Measurements from ENCODE around the gene ZNF384. TPM values are rescaled to one million over a fixed set of nuclear protein-coding genes. Genes with fewer than 3 reads are reported as not detected.

ZNF384 gene
- total RNA-seq, 2 experiments from 2014 or later, result 48.6 to 95.5 TPM

DNA sequence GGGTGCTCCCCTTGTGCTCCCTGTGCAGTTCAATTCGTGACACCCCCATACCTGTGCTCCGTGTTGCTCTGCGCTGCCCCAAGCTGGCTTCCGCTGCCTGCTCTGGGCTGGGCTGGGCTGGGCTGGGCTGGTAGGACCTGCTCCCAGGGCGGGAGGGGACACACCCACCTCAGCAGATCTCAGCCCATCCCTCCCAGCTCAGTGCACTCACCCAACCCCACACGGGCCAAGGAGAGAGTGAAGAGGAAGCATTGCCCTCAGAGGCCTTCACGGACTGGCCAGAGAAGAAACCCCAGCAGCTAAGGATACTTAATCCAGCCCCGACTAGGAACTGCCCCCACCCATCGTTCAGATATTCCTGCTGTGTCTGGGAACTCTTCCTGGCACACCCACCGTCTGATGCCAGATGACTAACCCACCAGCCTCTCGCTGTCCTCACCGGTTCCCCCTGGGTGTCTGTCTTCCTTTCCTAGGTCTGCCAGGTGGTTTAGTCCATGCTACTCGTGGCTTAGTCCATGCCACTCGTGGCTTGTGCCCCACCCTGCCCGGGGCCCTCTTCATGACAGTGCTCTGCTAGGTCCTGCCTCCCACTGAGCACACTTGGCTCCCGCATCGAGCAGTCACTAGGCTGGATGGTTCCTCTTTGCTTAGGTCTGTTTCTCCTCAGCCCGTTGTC, 53.2 kb downstream of the ZNF384 start, which contains the start of gene LPAR5:
LPAR5 (minus strand) TSS at position 104 of the 676 bp plus-strand sequence. CDS start 14,711 bp downstream, outside the sequence.
- Histone ChIP-seq H3K9me2 (ENCODE audit: insufficient read depth, low read length) (no peaks in the 10 kb centered on the region), H3K4me2 (ENCODE audit: low read length) (peak within 1 kb of the TSS; percentile 94), H3K36me3 (ENCODE audit: insufficient read depth, low read length) (no peaks in the 10 kb centered on the region), H4K20me1 (ENCODE audit: insufficient read depth, low read length) (no peaks in the 10 kb centered on the region), H3K27ac (ENCODE audit: low read depth, low read length, poor library complexity, severe bottlenecking) (peak within 1 kb of the TSS; percentile 72), H3K4me3 (ENCODE audit: low read depth, low read length, poor library complexity, severe bottlenecking) (peak within 1 kb of the TSS; percentile 59), H3K9me3 (ENCODE audit: low read length) (no peaks in the 10 kb centered on the region), H3K4me1 (ENCODE audit: insufficient read depth, low read length, poor library complexity, severe bottlenecking) (peaks cover 85% of the 10 kb centered on the region), H3K79me2 (ENCODE audit: insufficient read depth, low read depth, low read length) (peaks cover 8% of the 10 kb centered on the region; the same call in 1 of the 2 replicates), H2AFZ (ENCODE audit: low read length) (peak within 1 kb of the TSS; percentile 38)
- no TSS peak for BruUV-seq (replicated peaks)
- peak; percentile 72 for DNase-seq (ENCODE audit: low spot score)
- intact Hi-C loops (cut with micrococcal nuclease; ENCODE audit: unreplicated experiment), result no loop called here
- TF ChIP-seq, protein P1, sequence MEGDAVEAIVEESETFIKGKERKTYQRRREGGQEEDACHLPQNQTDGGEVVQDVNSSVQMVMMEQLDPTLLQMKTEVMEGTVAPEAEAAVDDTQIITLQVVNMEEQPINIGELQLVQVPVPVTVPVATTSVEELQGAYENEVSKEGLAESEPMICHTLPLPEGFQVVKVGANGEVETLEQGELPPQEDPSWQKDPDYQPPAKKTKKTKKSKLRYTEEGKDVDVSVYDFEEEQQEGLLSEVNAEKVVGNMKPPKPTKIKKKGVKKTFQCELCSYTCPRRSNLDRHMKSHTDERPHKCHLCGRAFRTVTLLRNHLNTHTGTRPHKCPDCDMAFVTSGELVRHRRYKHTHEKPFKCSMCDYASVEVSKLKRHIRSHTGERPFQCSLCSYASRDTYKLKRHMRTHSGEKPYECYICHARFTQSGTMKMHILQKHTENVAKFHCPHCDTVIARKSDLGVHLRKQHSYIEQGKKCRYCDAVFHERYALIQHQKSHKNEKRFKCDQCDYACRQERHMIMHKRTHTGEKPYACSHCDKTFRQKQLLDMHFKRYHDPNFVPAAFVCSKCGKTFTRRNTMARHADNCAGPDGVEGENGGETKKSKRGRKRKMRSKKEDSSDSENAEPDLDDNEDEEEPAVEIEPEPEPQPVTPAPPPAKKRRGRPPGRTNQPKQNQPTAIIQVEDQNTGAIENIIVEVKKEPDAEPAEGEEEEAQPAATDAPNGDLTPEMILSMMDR (conservative IDR thresholded peaks at IDR 0.05; ENCODE audit: low read length), result no peak
- no peak for TF ChIP-seq EZH2phosphoT487 (IDR thresholded peaks at IDR 0.05; ENCODE audit: borderline replicate concordance, low read depth, low read length)
- ChIA-PET CTCF (ENCODE audit: unreplicated experiment) (interaction anchor here (1.2 to 1.7 kb wide), 2 partner anchors 8 to 22 kb away, joined by 4 to 7 read pairs; no protein-coding TSS in a partner anchor), POLR2A (interaction anchor here (0.9 to 2.5 kb wide), 8 partner anchors 8 to 53 kb away, joined by 4 to 17 read pairs (median 6); partner anchors contain the start of gene ZNF384)

DNA sequence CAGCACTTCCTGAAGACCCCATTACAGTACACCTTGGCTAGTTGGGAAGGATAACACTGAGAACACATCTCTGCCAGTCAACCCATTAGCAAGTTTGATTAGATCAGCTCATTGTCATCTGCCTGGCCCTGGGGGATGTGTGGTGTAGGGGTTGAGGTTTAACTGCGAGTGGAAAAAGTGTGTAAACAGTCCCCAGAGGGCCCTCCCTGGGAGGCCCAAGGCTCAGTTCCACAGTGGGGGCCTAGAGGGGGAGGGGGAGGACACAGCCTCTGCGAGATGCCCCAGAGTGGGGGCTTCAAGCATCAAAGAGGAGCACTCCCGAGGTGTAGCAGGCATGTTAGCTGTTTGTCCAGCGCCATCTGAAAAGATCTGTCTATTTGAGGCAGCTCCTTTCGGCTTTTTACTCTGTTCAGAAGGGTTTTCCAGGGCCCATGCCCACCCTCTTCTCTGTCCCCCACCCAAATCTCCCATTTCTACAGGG, 53.8 kb downstream of the ZNF384 start:
- TF ChIP-seq, protein P1 (conservative IDR thresholded peaks at IDR 0.05; ENCODE audit: low read length), result no peak
- TF ChIP-seq EZH2phosphoT487 (IDR thresholded peaks at IDR 0.05; ENCODE audit: borderline replicate concordance, low read depth, low read length), result no peak
- intact Hi-C loops (cut with micrococcal nuclease; ENCODE audit: unreplicated experiment), result no loop called here
- peak overlapping the region; percentile 38; the same call in 1 of the 2 replicates for H2AFZ ChIP-seq (ENCODE audit: low read length)
- peak overlapping the region; percentile 59 for H3K4me3 ChIP-seq (ENCODE audit: low read depth, low read length, poor library complexity, severe bottlenecking)
- H3K36me3 ChIP-seq (ENCODE audit: insufficient read depth, low read length), result no peaks in the 10 kb centered on the region
- ChIA-PET POLR2A (interaction anchor here (0.6 to 2.5 kb wide), 9 partner anchors 8 to 54 kb away, joined by 4 to 17 read pairs (median 5); partner anchors contain the start of gene ZNF384), CTCF (ENCODE audit: unreplicated experiment) (interaction anchor here (0.6 to 1.7 kb wide), 3 partner anchors 9 to 64 kb away, joined by 3 to 7 read pairs (median 4); no protein-coding TSS in a partner anchor)
- H3K4me2 ChIP-seq (ENCODE audit: low read length), result peak overlapping the region; percentile 94
- H4K20me1 ChIP-seq (ENCODE audit: insufficient read depth, low read length), result no peaks in the 10 kb centered on the region
- peak overlapping the region; percentile 72 for H3K27ac ChIP-seq (ENCODE audit: low read depth, low read length, poor library complexity, severe bottlenecking)
- peak; percentile 86 for DNase-seq (ENCODE audit: low spot score)
- no peaks in the 10 kb centered on the region for H3K9me3 ChIP-seq (ENCODE audit: low read length)
- peaks cover 91% of the 10 kb centered on the region for H3K4me1 ChIP-seq (ENCODE audit: insufficient read depth, low read length, poor library complexity, severe bottlenecking)
- TSS peak; percentile 75 for BruUV-seq (replicated peaks)
- H3K9me2 ChIP-seq (ENCODE audit: insufficient read depth, low read length), result no peaks in the 10 kb centered on the region
- H3K79me2 ChIP-seq (ENCODE audit: insufficient read depth, low read depth, low read length), result peaks cover 14% of the 10 kb centered on the region; the same call in 1 of the 2 replicates

Data from OCI-LY7 (cell line).